ENCODE measurements around the gene BICD2. TPM values are rescaled to one million over a fixed set of nuclear protein-coding genes. Genes with fewer than 3 reads are reported as not detected.

The BICD2 gene
- total RNA-seq, 4 donors from 2014 or later, result 15.7 to 29.3 (median 19.7) TPM

GRCh38 chr9:92775466-92775865, 10.8 kb upstream of the BICD2 start:
- peaks cover 10% of the 10 kb centered on the region for H3K27me3 ChIP-seq
- H3K4me3 ChIP-seq, result no peak overlapping the region
- TF ChIP-seq POLR2A (IDR thresholded peaks at IDR 0.05) (no peak), CTCF (IDR thresholded peaks at IDR 0.05) (no peak), EP300 (IDR thresholded peaks at IDR 0.05; ENCODE audit: low read depth) (no peak), POLR2AphosphoS5 (IDR thresholded peaks at IDR 0.05) (no peak)
- DNase-seq, result no peak
- no peaks in the 10 kb centered on the region for H3K9me3 ChIP-seq
- intact Hi-C loops (cut with DNase I; ENCODE audit: low total_unique reads) (no loop called here), in situ Hi-C loops (cut with MboI; ENCODE audit: low pct_ligation_motif_present in 1 of 4, low pct_unique_long_range_greater_than_20kb in 1 of 4, low sequenced_read_pairs in 3 of 4) (loop anchor here in 1 of 4 donors (25.0 kb wide), 2 partner anchors 438 to 638 kb away; partner anchors contain the start of genes CENPP and NOL8)
- 58 to 87% methylated on average over 2 to 5 of the region's 5 CpGs for WGBS, 2 donors (ENCODE audit: low coverage in 1 of 2)
- H3K36me3 ChIP-seq, result no peaks in the 10 kb centered on the region
- H3K27ac ChIP-seq, result no peak overlapping the region
- peaks cover 0 to 3% (median 1%) of the 10 kb centered on the region in 4 donors for H3K4me1 ChIP-seq

- no peak overlapping the region for H3K27ac ChIP-seq
- whole genome bisulfite sequencing, 2 donors (ENCODE audit: low coverage in 1 of 2), result 53 to 71% methylated on average over 1 of the region's 1 CpG
- H3K27me3 ChIP-seq, result peaks cover 4% of the 10 kb centered on the region
- no peak for TF ChIP-seq POLR2AphosphoS5 (IDR thresholded peaks at IDR 0.05)
- no peak for TF ChIP-seq CTCF (IDR thresholded peaks at IDR 0.05)
- TF ChIP-seq POLR2A (IDR thresholded peaks at IDR 0.05), result no peak
- no peak for TF ChIP-seq EP300 (IDR thresholded peaks at IDR 0.05; ENCODE audit: low read depth)
- in situ Hi-C loops (cut with MboI; ENCODE audit: low pct_ligation_motif_present in 1 of 4, low pct_unique_long_range_greater_than_20kb in 1 of 4, low sequenced_read_pairs in 3 of 4), result no loop called here
- no peak overlapping the region for H3K4me3 ChIP-seq
- H3K9me3 ChIP-seq, result no peaks in the 10 kb centered on the region
- H3K4me1 ChIP-seq, result peaks cover 0 to 13% (median 8%) of the 10 kb centered on the region in 4 donors
- no peak for DNase-seq
- H3K36me3 ChIP-seq, result no peaks in the 10 kb centered on the region
- intact Hi-C loops (cut with DNase I; ENCODE audit: low total_unique reads), result no loop called here
Measured at GRCh38 chr9:92774274-92774673, 9.6 kb upstream of the BICD2 start.

GRCh38 chr9:92773810-92774209, 9.2 kb upstream of the BICD2 start:
- in situ Hi-C loops (cut with MboI; ENCODE audit: low pct_ligation_motif_present in 1 of 4, low pct_unique_long_range_greater_than_20kb in 1 of 4, low sequenced_read_pairs in 3 of 4), result no loop called here
- 84 to 100% methylated on average over 3 of the region's 3 CpGs for WGBS, 2 donors (ENCODE audit: low coverage in 1 of 2)

GRCh38 chr9:92771309-92771708, 6.7 kb upstream of the BICD2 start:
- DNase-seq, result no peak
- in situ Hi-C loops (cut with MboI; ENCODE audit: low pct_ligation_motif_present in 1 of 4, low pct_unique_long_range_greater_than_20kb in 1 of 4, low sequenced_read_pairs in 3 of 4) (no loop called here), intact Hi-C loops (cut with DNase I; ENCODE audit: low total_unique reads) (no loop called here)
- H3K4me1 ChIP-seq, result peaks cover 0 to 29% (median 14%) of the 10 kb centered on the region in 4 donors
- no peak overlapping the region for H3K4me3 ChIP-seq
- H3K36me3 ChIP-seq, result no peaks in the 10 kb centered on the region
- TF ChIP-seq POLR2AphosphoS5 (IDR thresholded peaks at IDR 0.05), result no peak
- no peak for TF ChIP-seq CTCF (IDR thresholded peaks at IDR 0.05)
- no peak for TF ChIP-seq POLR2A (IDR thresholded peaks at IDR 0.05)
- TF ChIP-seq EP300 (IDR thresholded peaks at IDR 0.05; ENCODE audit: low read depth), result no peak
- H3K27ac ChIP-seq, result no peak overlapping the region
- no peaks in the 10 kb centered on the region for H3K9me3 ChIP-seq
- 93 to 98% methylated on average over 3 to 5 of the region's 5 CpGs for WGBS, 2 donors (ENCODE audit: low coverage in 1 of 2)
- H3K27me3 ChIP-seq, result peaks cover 2% of the 10 kb centered on the region

More at GRCh38 chr9:92773810-92774209, 9.2 kb upstream of the BICD2 start:
- DNase-seq, result no peak
- TF ChIP-seq POLR2AphosphoS5 (IDR thresholded peaks at IDR 0.05) (no peak), EP300 (IDR thresholded peaks at IDR 0.05; ENCODE audit: low read depth) (no peak), CTCF (IDR thresholded peaks at IDR 0.05) (no peak), POLR2A (IDR thresholded peaks at IDR 0.05) (no peak)
- no peaks in the 10 kb centered on the region for H3K36me3 ChIP-seq
- H3K9me3 ChIP-seq, result no peaks in the 10 kb centered on the region
- peaks cover 2% of the 10 kb centered on the region for H3K27me3 ChIP-seq
- H3K4me1 ChIP-seq, result peaks cover 0 to 17% (median 12%) of the 10 kb centered on the region in 4 donors
- intact Hi-C loops (cut with DNase I; ENCODE audit: low total_unique reads), result no loop called here
- H3K4me3 ChIP-seq, result no peak overlapping the region
- no peak overlapping the region for H3K27ac ChIP-seq
